GM18861 (cell line): ENCODE results near the gene TANC1.

ENCODE experiments used
- ATAC-seq: cut with Tn5 transposase; IDR thresholded peaks from one replicate; pipeline ENCODE4 v1.9.1; 2021; ENCODE audit not compliant: unreplicated experiment

TANC1 gene

DNA sequence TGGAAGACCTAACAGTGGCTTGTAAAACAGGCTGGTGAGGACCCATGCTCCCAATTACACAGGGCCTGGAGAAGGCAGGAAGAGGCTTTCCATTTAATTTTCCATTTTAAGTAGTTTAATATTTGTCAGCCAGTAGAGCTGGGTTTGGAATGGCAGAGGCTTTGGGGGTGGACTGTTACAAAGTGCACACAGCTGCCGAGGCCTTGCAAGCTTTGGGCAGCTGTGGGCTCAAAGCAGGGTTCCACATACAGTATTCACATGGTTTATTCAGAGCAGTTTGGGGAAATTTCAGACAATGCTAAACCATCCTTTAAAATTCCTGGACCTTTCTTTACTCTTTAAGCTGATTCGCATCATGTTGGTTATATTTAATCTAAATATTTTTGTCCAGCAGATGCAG is 185.5 kb downstream of the TANC1 start:
- ATAC-seq = no peak

DNA sequence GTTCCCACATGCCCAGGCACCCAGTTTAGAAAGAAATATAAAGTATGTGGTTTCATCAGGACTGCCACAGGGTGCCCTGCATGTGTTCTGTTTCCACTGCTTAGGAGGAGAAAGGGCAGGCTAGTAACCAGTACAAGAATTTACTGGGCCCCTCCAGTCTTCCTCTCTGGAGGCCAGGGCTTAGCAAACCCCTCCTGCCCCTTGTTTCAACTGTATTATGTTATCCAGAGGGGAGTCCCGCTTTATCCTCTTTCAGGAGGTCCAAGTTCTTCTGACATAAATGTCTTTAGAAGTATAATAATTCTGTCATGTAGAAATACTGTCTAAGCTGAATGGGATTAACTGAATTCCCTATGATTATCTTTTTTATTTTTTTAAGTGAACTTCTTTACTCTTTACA is 185.9 kb downstream of the TANC1 start:
- ATAC-seq = no peak

DNA sequence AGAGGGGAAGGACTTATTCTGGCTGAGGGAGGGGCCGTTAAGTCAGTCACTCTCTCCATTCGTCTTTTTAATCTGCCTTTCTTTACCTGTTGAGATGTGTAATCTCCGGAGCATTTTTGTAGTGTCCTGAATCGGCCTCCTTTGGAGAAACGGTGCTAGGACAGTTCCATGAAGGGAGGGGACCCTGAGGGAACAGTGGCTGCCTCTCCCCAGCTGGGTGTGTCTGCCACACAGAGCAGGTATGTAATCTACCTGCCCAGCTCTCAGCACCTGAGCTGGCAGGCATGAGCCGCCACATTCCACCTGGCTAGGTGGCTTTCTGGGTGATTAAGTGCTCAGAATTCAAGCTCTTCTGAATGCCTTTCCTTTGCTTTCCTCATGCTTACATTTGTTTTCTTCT is 186.9 kb downstream of the TANC1 start:
- ATAC-seq = no peak

DNA sequence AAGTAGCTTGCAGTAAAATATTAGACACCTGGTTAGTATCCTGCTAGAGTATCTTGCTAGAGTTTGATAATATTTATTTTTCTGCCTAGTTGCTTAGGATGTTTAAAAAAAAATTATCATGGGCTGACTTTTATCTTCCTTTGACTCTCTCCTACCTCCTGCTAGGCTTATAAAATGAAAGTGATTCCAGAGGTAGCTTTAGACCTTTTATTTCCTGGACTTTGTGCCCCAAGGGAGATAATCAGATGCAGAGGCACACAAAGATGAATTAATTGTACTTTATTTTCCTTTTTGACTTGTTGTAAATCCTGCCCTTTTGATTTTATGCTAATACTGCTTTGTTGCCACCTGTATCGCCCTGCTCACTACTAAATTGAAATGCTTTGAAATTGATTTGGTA is 187.4 kb downstream of the TANC1 start:
- no peak for ATAC-seq

DNA sequence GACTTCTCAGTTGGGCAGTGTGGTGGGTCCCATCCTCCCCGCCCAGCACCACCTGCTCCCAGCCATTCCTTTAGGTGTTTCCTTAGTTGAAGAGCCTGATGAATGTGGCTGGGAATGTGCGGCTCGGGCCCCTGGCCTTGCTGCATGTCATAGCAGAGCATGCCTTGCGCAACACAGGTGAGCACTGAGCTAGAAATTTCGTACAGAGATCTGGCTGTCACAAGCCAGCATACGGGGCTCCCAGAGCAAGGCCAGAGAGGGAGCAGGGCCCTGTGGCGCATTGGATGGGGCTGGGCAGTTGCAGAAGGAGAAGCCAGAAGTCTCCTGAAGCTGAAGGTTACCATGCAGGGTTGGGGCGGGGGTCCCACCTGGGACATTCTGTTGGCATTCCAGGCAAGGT is 188.4 kb downstream of the TANC1 start:
- ATAC-seq = no peak

DNA sequence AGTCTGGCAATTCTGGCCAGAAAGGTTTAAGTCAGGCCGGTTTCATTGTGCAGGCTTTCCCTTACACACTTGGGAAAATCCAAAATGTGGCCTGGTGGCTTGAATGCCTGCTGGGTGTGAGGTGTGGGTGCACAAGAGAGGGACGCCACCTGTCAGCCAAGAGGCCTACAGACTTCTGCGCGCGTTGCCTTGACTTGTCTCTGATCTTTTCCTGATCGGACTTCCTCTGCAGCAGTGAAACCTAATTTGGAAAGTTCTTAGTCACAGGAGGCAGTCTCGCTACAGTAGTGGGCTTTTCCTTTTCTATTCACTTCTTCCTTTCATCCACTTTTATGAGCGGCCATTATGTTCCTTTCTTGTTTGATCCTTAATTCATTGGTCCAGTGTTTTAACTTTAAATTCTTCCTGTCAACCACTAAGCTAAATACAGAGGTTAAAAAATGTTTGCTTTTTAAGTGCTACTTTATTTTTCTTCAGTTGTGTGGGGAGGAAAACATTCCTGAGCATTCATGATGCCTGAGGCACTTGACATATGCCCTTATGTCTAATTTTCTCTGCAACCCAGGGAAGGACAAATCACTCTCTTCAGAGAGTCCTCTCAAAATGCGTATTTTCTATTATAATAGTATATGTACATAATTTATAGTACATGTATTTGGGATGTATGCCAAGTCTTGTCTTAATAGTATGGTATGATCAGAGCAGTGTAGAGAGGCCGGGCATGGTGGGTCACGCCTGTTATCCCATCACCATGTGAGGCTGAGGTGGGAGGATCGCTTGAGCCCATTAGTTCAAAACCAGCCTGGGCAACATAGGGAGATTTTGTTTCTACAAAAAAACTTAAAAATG is 189.1 kb downstream of the TANC1 start:
- ATAC-seq = no peak

DNA sequence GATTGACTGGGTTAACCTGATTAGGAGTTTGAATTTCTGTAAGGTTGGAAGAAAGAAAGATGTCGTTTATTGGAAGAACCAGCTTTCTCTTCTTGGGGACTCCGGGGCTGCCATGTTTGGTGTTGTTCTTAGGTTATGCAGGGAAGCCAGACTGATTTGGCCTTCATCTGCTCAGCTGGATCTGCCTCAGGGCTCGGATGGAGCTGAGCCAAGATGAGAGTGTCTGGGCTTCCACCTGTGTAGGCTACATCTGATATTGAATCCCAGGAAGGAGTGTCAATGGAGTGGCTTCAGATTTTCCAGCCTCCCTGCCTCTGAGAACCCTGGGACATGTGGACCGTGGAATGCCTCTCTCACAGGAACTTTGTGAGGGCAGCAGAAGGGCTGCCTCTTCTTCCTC is 192.0 kb downstream of the TANC1 start:
- ATAC-seq = no peak

DNA sequence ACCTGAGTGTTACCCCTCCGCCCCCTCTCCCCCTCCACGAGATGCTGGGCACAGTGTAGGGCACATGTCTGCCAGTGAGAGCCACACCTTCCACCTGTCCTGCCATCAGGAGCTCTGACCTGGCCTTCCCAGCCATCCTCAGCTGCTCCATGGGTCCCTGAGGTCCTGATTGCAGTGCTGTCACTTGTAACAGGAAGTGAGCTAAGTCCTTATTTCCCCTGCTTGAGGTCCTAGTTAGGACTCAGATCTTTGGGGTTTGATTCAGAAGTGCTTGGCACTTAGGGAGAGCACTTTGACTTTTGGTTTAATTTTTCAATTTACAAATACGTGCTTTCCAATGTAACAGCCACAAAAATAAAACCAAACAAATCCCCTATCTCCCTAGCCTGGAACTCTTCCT is 192.5 kb downstream of the TANC1 start:
- no peak for ATAC-seq

DNA sequence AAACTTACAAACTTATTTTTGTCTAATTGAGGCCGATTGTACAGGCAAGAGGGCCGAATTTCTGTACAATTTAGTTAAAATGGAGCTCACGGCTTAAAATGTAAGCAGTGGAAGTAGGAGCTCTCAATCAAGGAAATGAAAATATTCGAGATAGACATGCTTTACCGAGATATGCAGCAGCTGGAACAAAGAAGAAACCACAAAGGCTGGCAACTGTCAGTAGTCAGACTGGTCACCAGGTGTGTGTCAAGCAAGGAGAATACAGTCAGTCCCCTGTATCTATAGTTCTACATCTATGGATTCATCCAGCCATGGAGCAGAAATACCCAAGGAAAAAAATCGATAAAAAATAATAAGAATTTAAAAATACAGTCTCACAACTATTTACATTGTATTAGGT is 195.5 kb downstream of the TANC1 start:
- ATAC-seq = no peak

DNA sequence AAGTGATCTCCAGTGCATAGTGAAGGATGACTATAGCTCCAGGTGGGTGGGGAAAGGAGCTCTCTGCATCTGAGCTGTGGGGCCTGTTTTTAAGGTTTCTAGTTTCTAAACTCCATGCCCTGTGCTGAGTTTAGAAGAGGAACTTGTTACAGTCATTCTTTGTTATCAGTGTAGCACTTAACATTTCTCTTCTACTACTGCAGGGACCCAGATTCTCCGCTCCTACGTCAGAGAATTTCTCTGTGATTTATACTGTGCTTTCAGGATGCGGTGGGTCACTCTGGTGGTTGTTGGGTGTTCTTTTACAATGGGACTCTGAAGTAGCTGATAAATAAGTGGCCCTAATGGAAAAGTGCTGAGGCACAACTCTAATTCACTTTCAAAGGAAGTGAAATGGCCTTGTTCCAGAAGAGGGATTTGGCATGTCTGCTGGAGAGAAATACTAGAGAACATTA is 196.0 kb downstream of the TANC1 start:
- ATAC-seq = no peak

DNA sequence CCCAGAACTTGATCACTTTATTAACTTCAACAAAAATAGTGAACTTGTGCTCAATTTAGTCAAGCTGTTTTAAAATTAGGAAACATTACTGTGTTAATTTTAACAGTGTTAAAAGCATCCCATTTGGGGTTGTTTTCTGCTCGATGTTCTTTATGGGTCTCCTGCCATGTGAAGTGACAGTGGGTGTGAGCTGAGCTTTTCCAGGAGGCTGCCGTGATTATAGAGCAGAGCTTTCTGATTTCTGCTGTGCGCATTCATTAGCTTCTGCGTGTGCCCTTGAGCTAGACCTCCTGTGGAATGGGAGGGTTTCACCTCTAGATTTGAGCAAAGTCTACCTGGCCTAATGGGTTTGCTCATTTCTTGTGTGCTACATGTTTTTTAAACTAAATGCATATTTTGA is 196.6 kb downstream of the TANC1 start:
- no peak for ATAC-seq

DNA sequence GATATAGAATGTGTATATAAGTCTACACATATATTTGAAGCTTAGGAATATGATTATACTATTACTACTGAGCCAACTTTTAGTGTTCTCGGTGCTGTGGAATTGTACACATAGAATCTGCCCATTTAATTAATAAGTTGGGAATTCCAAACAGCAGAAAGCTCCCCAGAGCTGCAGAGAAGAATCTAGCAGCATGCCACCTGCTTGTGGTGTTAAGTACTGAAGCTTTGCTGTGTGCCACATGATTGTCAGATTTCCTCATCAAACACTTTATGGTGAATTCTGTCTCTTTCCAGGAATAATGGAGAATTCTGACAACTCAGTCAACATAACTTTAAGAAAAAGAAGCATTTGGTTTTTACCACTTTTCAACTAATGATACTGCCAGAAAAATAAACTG is 200.3 kb downstream of the TANC1 start:
- no peak for ATAC-seq

DNA sequence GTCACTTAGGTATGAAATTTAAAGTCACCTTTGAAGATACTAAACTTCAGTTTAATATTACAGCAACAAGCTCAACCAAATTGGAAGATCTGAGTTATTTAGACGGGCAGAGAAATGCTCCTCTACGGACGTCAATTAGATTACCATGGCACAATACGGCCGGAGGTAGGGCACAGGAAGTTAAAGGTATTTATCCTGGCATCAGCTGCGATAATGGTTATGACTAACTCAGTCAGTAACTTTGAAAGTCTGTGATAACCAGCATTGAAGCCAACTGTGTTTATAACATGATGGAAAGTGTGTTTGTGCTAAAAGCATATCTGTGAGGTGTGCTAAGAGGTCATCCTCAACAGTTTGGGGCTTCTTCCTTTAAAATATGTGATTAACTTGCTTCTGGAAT is 200.7 kb downstream of the TANC1 start:
- no peak for ATAC-seq

DNA sequence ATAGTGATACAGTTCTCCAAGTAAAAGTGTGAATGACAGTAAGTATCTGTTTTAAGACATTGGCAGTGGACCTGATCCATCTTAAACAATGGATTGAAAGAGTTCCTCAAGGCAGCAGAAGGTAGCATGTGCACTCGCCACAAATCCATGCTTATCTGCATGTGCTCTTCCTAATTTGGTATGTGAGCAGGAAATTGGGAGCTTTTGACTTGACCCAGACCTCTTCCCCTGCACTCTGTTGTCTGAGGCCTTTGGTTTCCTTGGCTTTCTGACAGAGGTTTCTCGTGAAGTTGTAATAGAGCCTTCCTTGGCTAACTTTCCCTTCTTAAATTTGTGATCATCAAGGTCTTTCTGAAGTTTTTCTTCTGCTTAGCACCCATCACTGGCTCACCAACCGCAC is 204.0 kb downstream of the TANC1 start:
- no peak for ATAC-seq

DNA sequence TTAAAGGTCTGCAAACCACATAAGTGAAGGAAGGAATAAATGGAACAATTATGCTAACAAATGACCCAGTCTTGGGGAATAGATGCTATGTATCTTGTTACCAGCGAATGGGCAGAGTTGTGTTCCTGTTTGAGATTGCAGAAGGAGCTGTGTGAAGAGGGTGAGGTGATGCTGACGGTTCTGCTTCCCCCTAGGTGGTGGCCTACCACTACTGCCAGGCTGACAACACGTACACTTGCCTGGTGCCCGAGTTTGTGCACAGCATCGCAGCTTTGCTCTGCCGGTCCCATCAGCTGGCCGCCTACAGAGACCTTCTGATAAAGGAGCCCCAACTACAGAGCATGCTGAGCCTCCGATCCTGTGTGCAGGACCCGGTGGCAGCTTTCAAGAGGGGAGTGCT is 206.3 kb downstream of the TANC1 start:
- no peak for ATAC-seq

DNA sequence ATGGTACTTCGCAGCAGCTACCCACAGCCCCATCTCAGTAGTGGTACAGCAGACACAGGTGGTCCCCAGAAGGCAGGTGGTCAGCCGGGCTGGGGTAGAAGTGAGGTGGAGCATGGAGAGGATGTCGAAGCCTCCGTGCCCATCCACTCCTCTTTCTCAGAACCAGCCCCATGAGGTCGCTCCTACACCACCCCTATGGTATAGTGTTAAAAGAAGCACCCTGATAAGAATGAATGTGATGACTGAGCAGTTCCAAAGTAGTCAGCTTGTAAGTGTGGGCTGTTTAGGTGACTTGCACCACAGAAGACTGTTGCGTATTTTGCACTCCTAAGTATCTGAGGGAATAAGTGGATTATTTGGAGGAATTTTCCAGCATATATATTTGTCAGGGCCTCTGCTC is 206.7 kb downstream of the TANC1 start:
- no peak for ATAC-seq

DNA sequence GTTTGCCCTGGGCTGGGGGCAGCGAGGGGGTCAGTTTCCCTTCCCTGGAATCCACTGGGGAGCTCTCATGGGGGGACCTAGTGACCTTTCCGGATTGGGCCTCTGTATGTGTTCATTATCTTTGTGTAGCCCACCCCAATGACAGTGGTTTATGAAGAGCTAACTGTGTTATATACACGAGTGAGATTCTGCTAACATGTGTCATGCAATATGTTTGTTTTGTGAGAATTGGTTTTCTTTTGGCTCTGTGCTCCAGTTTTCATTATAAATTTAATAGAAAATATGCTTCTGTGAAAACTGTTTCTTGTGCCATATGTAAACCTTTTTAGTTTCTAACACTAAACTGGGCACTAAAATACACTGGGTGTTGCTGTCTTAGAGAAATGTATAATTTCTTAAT is 207.5 kb downstream of the TANC1 start:
- ATAC-seq = no peak

DNA sequence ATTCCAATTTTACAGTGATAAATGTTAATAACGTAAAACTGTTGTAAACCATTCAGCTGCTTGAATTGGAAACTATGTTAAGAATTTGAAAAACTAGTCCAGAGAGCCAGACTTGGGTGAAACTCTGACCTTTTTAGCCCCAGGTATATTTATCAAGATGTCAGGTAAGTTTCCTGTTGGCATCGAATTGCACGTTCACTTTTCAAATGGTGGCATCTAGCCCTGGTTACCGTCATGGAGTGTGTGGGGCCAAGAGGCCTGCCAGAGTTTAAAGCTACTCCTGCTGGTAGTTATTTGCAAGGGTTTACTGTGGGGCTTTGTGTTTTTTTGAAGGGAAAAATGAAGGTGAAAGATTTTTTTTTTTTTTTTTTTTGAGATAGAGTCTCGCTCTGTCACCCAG is 208.1 kb downstream of the TANC1 start:
- ATAC-seq = no peak

DNA sequence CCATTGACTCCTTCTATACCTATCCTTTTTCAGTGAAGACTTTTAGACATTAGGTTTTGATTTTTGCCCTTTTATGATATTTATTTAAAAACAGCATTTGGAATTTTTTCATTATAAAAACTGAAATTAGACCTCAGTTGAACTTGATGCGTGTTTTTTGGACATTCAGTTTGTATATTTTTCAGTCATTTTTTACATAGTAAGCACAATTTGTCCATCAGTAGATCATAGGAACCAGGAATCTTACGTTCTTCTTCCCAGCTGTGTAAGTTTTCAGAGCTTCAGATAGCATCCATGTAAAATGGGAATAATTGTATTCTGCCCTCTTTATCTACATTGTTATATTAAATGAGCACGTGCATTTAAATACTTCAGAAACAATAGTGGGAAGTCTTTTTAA is 208.9 kb downstream of the TANC1 start:
- no peak for ATAC-seq

DNA sequence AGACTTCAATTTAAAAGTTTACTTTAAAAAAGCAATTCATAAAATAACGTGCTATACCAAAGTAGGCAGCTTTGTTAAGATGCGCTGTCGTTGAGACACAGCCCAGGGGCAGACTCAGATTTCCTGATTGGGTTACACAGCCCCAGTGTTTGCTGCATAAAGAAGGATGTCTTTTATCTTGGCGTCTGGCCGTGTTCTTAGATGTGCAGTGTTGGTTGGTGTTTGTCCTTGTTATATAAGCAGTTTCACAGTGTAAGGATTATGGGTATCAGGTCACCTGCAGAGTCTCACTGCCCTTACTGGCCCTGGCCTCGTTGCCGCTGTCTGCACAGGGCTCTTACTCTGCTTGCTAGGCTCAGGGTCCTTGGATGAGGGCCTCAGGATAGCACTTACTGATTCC is 209.5 kb downstream of the TANC1 start:
- ATAC-seq = no peak

DNA sequence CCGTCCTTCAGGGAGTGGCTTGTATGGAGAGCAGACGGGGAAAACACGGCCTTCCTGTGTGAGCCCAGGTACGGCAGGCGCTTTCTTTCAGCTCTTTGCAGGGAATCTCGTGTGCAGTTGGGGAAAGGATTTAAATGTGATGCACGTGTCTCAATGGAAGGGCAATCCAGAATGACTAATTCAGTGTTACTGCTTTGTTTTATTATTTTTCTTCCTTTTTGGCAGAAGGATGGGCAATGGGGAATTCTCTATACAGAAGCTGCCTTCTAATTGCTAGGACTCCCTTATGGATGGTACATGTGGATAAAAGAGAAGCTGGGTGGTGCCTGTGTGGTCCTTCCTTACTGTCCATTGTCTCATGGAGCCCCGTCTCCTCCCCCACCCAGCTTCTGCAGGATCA is 210.7 kb downstream of the TANC1 start:
- no peak for ATAC-seq

DNA sequence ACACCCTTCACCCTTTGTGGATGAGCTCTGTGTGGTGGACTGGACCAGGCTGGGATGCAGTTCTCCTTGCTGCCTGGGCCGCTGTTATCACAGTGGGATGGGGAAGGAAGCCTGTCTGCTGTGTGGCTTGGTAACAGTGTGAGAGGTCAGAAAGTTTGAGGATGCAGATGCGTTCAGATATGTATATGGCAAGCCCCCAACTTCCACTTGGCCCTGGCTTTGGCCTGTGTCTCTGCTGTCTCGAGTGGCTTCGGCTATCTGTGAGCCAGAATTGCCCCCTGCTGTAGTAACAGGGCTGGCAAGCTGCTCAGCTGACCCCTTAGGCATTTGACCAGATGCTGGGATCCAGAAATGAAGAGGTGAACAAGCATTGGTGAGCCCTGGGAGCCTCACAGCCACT is 211.3 kb downstream of the TANC1 start:
- no peak for ATAC-seq

DNA sequence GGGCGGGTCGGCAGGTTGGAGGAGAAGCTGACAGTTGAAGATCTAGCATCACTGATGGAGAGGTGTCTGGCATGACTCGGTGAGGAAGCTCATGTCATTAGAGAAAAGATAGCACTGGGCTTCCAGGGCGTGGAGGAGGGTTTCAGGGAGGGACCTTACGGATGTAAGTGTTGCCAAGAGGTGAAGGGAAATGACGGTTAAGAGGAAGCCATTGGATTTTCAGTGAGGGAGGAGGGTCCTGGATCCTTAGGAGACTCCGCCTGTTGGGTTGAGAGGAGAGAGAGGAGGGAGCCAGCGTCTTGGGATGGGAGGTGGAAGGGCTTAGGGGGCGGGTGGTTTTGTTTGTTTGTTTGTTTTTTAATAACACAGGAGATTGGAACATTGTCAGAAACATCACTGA is 214.9 kb downstream of the TANC1 start:
- no peak for ATAC-seq
